Erythroblast (primary cell): ENCODE measurements around the gene SLC29A4.

Source experiments
- GATA1 ChIP-seq: IDR thresholded peaks from 2 replicates; pipeline ENCODE4 v1.6.1; 2011; ENCODE audit warnings: low read depth, mild to moderate bottlenecking, control low read depth, low read length, moderate library complexity
- POLR2A ChIP-seq: IDR thresholded peaks from 2 replicates; pipeline ENCODE4 v1.6.1; 2011; ENCODE audit warnings: mild to moderate bottlenecking, low read length

GRCh38 chr7:5342631-5343030, 59.9 kb downstream of the SLC29A4 start:
- TF ChIP-seq POLR2A (no peak), GATA1 (no peak)
